ENCODE data around the gene SLC12A9. TPM values are rescaled to one million over a fixed set of nuclear protein-coding genes. Genes with fewer than 3 reads are reported as not detected.

Gene SLC12A9
- total and polyA plus RNA-seq, 2 of the 8 experiments (the other 6 are each of a cell fraction or from before 2014, with no cell fraction given): 31.4 to 40.1 TPM

GRCh38 chr7:100826514-100827329 is 25.8 kb upstream of the SLC12A9 start (continued):
- no peak for TF ChIP-seq ZNF274 (IDR thresholded peaks at IDR 0.05; ENCODE audit: borderline replicate concordance, extremely low read depth, low read length)
- TF ChIP-seq TEAD4 (IDR thresholded peaks at IDR 0.05; ENCODE audit: low read depth, low read length): no peak
- TF ChIP-seq KDM5A (IDR thresholded peaks at IDR 0.05; ENCODE audit: low read length): no peak
- TF ChIP-seq ASH2L (IDR thresholded peaks at IDR 0.05; ENCODE audit: low read length): peak; percentile 37
- TF ChIP-seq SAP30 (IDR thresholded peaks at IDR 0.05; ENCODE audit: insufficient read depth, insufficient replicate concordance, low read length): peak; percentile 48
- TF ChIP-seq RFX5 (IDR thresholded peaks at IDR 0.05; ENCODE audit: borderline replicate concordance, low read depth, low read length): no peak
- TF ChIP-seq CHD1 (IDR thresholded peaks at IDR 0.05; ENCODE audit: low read depth, low read length): no peak
- TF ChIP-seq HDAC6 (IDR thresholded peaks at IDR 0.05; ENCODE audit: low read depth, low read length): no peak
- 0 out of 4 replicates have a peak, but pooled peaks of 1 of the 2 experiments have one; percentile 31 for TF ChIP-seq SIN3A (conservative IDR thresholded peaks at IDR 0.05 in 1 of 2, IDR thresholded peaks at IDR 0.05 in 1 of 2; ENCODE audit: low read depth in 1 of 2, low read length in 2 of 2)
- TF ChIP-seq JUN (IDR thresholded peaks at IDR 0.05; ENCODE audit: low read depth, low read length): no peak
- TF ChIP-seq CBX8 (IDR thresholded peaks at IDR 0.05; ENCODE audit: borderline replicate concordance, low read depth, low read length): no peak
- TF ChIP-seq TAF7 (optimal IDR thresholded peaks at IDR 0.05; ENCODE audit: borderline replicate concordance, low read depth, low read length): peak; percentile 6
- no peak for TF ChIP-seq POU5F1 (IDR thresholded peaks at IDR 0.05; ENCODE audit: low read depth, low read length)
- no peak for TF ChIP-seq ATF3 (IDR thresholded peaks at IDR 0.05; ENCODE audit: insufficient read depth, low read depth, low read length)
- TF ChIP-seq TBP (IDR thresholded peaks at IDR 0.05; ENCODE audit: low read depth, low read length): no peak
- no peak for TF ChIP-seq BRCA1 (IDR thresholded peaks at IDR 0.05; ENCODE audit: low read depth, low read length)
- no peak for TF ChIP-seq E2F6 (IDR thresholded peaks at IDR 0.05)
- TF ChIP-seq SIX5 (IDR thresholded peaks at IDR 0.05; ENCODE audit: low read depth, low read length): no peak
- no peak for TF ChIP-seq CTCF (IDR thresholded peaks at IDR 0.05; ENCODE audit: control extremely low read depth in 1 of 3, insufficient read depth in 1 of 3, low read depth in 1 of 3, low read length in 3 of 3)
- TF ChIP-seq KDM4A (IDR thresholded peaks at IDR 0.05; ENCODE audit: low read depth, low read length, severe bottlenecking): peak; percentile 25
